ENCODE measurements around the gene MED27.
A peak's percentile ranks its signal among the peaks of the same experiment; 100 is the strongest.

MED27 gene

GRCh38 chr9:131843989-131844744 is 235.5 kb downstream of the MED27 start:
- H4K12ac ChIP-seq (ENCODE audit: low read depth, low read length) = no peak overlapping the region
- H3K18ac ChIP-seq (ENCODE audit: low read length) = no peak overlapping the region
- no peak overlapping the region for H4K8ac ChIP-seq (ENCODE audit: low read depth, low read length)
- H3K79me1 ChIP-seq (ENCODE audit: low read length) = no peaks in the 10 kb centered on the region
- H3K4me2 ChIP-seq (ENCODE audit: low read length) = no peak overlapping the region
- no CpG with 5 or more reads among the region's 33 CpGs for WGBS (ENCODE audit: extremely low coverage, insufficient coverage, insufficient read length)
- H3K4me1 ChIP-seq (ENCODE audit: control insufficient read depth in 1 of 2, insufficient read depth in 2 of 2, low read length in 2 of 2) = no peaks in the 10 kb centered on the region
- H2BK12ac ChIP-seq (ENCODE audit: low read length) = no peak overlapping the region
- no peak overlapping the region for H3K4ac ChIP-seq (ENCODE audit: low read depth, low read length)
- no peak for DNase-seq
- H3K23ac ChIP-seq (ENCODE audit: low read length) = no peak overlapping the region
- H2BK5ac ChIP-seq (ENCODE audit: low read depth, low read length, poor library complexity) = no peak overlapping the region
- H3K27me3 ChIP-seq (ENCODE audit: insufficient read depth, low read length) = no peaks in the 10 kb centered on the region
- no peak overlapping the region for H2AFZ ChIP-seq (ENCODE audit: insufficient read depth, low read length, poor library complexity)
- H3K4me3 ChIP-seq (ENCODE audit: low read depth, low read length) = no peak overlapping the region
- no peak overlapping the region for H4K91ac ChIP-seq (ENCODE audit: low read depth, low read length)
- no peak overlapping the region for H3K27ac ChIP-seq (ENCODE audit: low read depth, low read length)
- H3K9ac ChIP-seq (ENCODE audit: low read length) = no peak overlapping the region
- H3K36me3 ChIP-seq (ENCODE audit: control insufficient read depth in 1 of 2, insufficient read depth in 2 of 2, low read length in 2 of 2) = no peaks in the 10 kb centered on the region
- no peaks in the 10 kb centered on the region for H3K79me2 ChIP-seq (ENCODE audit: control insufficient read depth, insufficient read depth, low read length, poor library complexity)
- H2AK5ac ChIP-seq (ENCODE audit: low read length) = no peak overlapping the region
- H2BK120ac ChIP-seq (ENCODE audit: insufficient read depth, low read length, poor library complexity) = no peak overlapping the region
- H3K9me3 ChIP-seq (ENCODE audit: insufficient read depth, low read depth, low read length) = peaks cover 6% of the 10 kb centered on the region
- no peak overlapping the region for H3K14ac ChIP-seq (ENCODE audit: low read length)

- no peaks in the 10 kb centered on the region for H3K4me1 ChIP-seq (ENCODE audit: control insufficient read depth in 1 of 2, insufficient read depth in 2 of 2, low read length in 2 of 2)
- H3K9ac ChIP-seq (ENCODE audit: low read length) = no peak overlapping the region
- H3K14ac ChIP-seq (ENCODE audit: low read length) = no peak overlapping the region
- H2BK5ac ChIP-seq (ENCODE audit: low read depth, low read length, poor library complexity) = no peak overlapping the region
- H3K4ac ChIP-seq (ENCODE audit: low read depth, low read length) = no peak overlapping the region
- no peak overlapping the region for H3K18ac ChIP-seq (ENCODE audit: low read length)
- WGBS (ENCODE audit: extremely low coverage, insufficient coverage, insufficient read length) = no CpG with 5 or more reads among the region's 30 CpGs
- no peak overlapping the region for H4K12ac ChIP-seq (ENCODE audit: low read depth, low read length)
- DNase-seq = no peak
- no peak overlapping the region for H3K4me2 ChIP-seq (ENCODE audit: low read length)
- H3K36me3 ChIP-seq (ENCODE audit: control insufficient read depth in 1 of 2, insufficient read depth in 2 of 2, low read length in 2 of 2) = no peaks in the 10 kb centered on the region
- no peak overlapping the region for H3K23ac ChIP-seq (ENCODE audit: low read length)
- H3K4me3 ChIP-seq (ENCODE audit: low read depth, low read length) = no peak overlapping the region
- H4K91ac ChIP-seq (ENCODE audit: low read depth, low read length) = no peak overlapping the region
- no peak overlapping the region for H3K27ac ChIP-seq (ENCODE audit: low read depth, low read length)
- H3K9me3 ChIP-seq (ENCODE audit: insufficient read depth, low read depth, low read length) = no peaks in the 10 kb centered on the region
- H3K79me2 ChIP-seq (ENCODE audit: control insufficient read depth, insufficient read depth, low read length, poor library complexity) = no peaks in the 10 kb centered on the region
- H2BK120ac ChIP-seq (ENCODE audit: insufficient read depth, low read length, poor library complexity) = no peak overlapping the region
- no peak overlapping the region for H4K8ac ChIP-seq (ENCODE audit: low read depth, low read length)
- H2AK5ac ChIP-seq (ENCODE audit: low read length) = no peak overlapping the region
- no peak overlapping the region for H2AFZ ChIP-seq (ENCODE audit: insufficient read depth, low read length, poor library complexity)
- no peaks in the 10 kb centered on the region for H3K79me1 ChIP-seq (ENCODE audit: low read length)
- H3K27me3 ChIP-seq (ENCODE audit: insufficient read depth, low read length) = no peaks in the 10 kb centered on the region
- no peak overlapping the region for H2BK12ac ChIP-seq (ENCODE audit: low read length)
Observed at GRCh38 chr9:131841765-131842318, 237.8 kb downstream of the MED27 start.

- H3K14ac ChIP-seq (ENCODE audit: low read length) = no peak overlapping the region
- no peak overlapping the region for H2AFZ ChIP-seq (ENCODE audit: insufficient read depth, low read length, poor library complexity)
- H3K4me3 ChIP-seq (ENCODE audit: low read depth, low read length) = no peak overlapping the region
- H3K9me3 ChIP-seq (ENCODE audit: insufficient read depth, low read depth, low read length) = no peaks in the 10 kb centered on the region
- H3K79me1 ChIP-seq (ENCODE audit: low read length) = no peaks in the 10 kb centered on the region
- no peak overlapping the region for H4K8ac ChIP-seq (ENCODE audit: low read depth, low read length)
- DNase-seq = no peak
- H2BK12ac ChIP-seq (ENCODE audit: low read length) = no peak overlapping the region
- no peak overlapping the region for H2BK5ac ChIP-seq (ENCODE audit: low read depth, low read length, poor library complexity)
- no peaks in the 10 kb centered on the region for H3K27me3 ChIP-seq (ENCODE audit: insufficient read depth, low read length)
- H4K91ac ChIP-seq (ENCODE audit: low read depth, low read length) = no peak overlapping the region
- no peak overlapping the region for H3K4ac ChIP-seq (ENCODE audit: low read depth, low read length)
- H3K79me2 ChIP-seq (ENCODE audit: control insufficient read depth, insufficient read depth, low read length, poor library complexity) = no peaks in the 10 kb centered on the region
- H3K4me1 ChIP-seq (ENCODE audit: control insufficient read depth in 1 of 2, insufficient read depth in 2 of 2, low read length in 2 of 2) = no peaks in the 10 kb centered on the region
- H3K23ac ChIP-seq (ENCODE audit: low read length) = no peak overlapping the region
- no peak overlapping the region for H2BK120ac ChIP-seq (ENCODE audit: insufficient read depth, low read length, poor library complexity)
- WGBS (ENCODE audit: extremely low coverage, insufficient coverage, insufficient read length) = no CpG with 5 or more reads among the region's 25 CpGs
- no peak overlapping the region for H3K9ac ChIP-seq (ENCODE audit: low read length)
- H3K4me2 ChIP-seq (ENCODE audit: low read length) = no peak overlapping the region
- no peaks in the 10 kb centered on the region for H3K36me3 ChIP-seq (ENCODE audit: control insufficient read depth in 1 of 2, insufficient read depth in 2 of 2, low read length in 2 of 2)
- H4K12ac ChIP-seq (ENCODE audit: low read depth, low read length) = no peak overlapping the region
- no peak overlapping the region for H2AK5ac ChIP-seq (ENCODE audit: low read length)
- no peak overlapping the region for H3K27ac ChIP-seq (ENCODE audit: low read depth, low read length)
- no peak overlapping the region for H3K18ac ChIP-seq (ENCODE audit: low read length)
Observed at GRCh38 chr9:131840751-131841702, 238.6 kb downstream of the MED27 start.

- H3K14ac ChIP-seq (ENCODE audit: low read length) = no peak overlapping the region
- no peak overlapping the region for H3K9ac ChIP-seq (ENCODE audit: low read length)
- no peak overlapping the region for H2BK120ac ChIP-seq (ENCODE audit: insufficient read depth, low read length, poor library complexity)
- H3K79me1 ChIP-seq (ENCODE audit: low read length) = no peaks in the 10 kb centered on the region
- no peak overlapping the region for H3K18ac ChIP-seq (ENCODE audit: low read length)
- H3K27me3 ChIP-seq (ENCODE audit: insufficient read depth, low read length) = no peaks in the 10 kb centered on the region
- no peaks in the 10 kb centered on the region for H3K79me2 ChIP-seq (ENCODE audit: control insufficient read depth, insufficient read depth, low read length, poor library complexity)
- DNase-seq = no peak
- no peak overlapping the region for H3K27ac ChIP-seq (ENCODE audit: low read depth, low read length)
- peak overlapping the region; percentile 16 for H3K4me3 ChIP-seq (ENCODE audit: low read depth, low read length)
- no peak overlapping the region for H2BK12ac ChIP-seq (ENCODE audit: low read length)
- H4K91ac ChIP-seq (ENCODE audit: low read depth, low read length) = no peak overlapping the region
- H2AK5ac ChIP-seq (ENCODE audit: low read length) = no peak overlapping the region
- H3K4ac ChIP-seq (ENCODE audit: low read depth, low read length) = no peak overlapping the region
- H3K36me3 ChIP-seq (ENCODE audit: control insufficient read depth in 1 of 2, insufficient read depth in 2 of 2, low read length in 2 of 2) = no peaks in the 10 kb centered on the region
- no peak overlapping the region for H4K8ac ChIP-seq (ENCODE audit: low read depth, low read length)
- H2BK5ac ChIP-seq (ENCODE audit: low read depth, low read length, poor library complexity) = no peak overlapping the region
- no peaks in the 10 kb centered on the region for H3K9me3 ChIP-seq (ENCODE audit: insufficient read depth, low read depth, low read length)
- H3K4me2 ChIP-seq (ENCODE audit: low read length) = no peak overlapping the region
- no peaks in the 10 kb centered on the region for H3K4me1 ChIP-seq (ENCODE audit: control insufficient read depth in 1 of 2, insufficient read depth in 2 of 2, low read length in 2 of 2)
- WGBS (ENCODE audit: extremely low coverage, insufficient coverage, insufficient read length) = no CpG with 5 or more reads among the region's 8 CpGs
- no peak overlapping the region for H3K23ac ChIP-seq (ENCODE audit: low read length)
- H2AFZ ChIP-seq (ENCODE audit: insufficient read depth, low read length, poor library complexity) = no peak overlapping the region
- no peak overlapping the region for H4K12ac ChIP-seq (ENCODE audit: low read depth, low read length)
Observed at GRCh38 chr9:131840220-131840619, 239.4 kb downstream of the MED27 start.

Measured in trophoblast cell (in vitro differentiated cells and primary cell).